ENCODE results near the gene EMC7. TPM values are rescaled to one million over a fixed set of nuclear protein-coding genes. Genes with fewer than 3 reads are reported as not detected.

The EMC7 gene
- total and polyA plus RNA-seq, 10 of the 15 experiments (the other 5 are each of a cell fraction or from before 2014, with no cell fraction given), result 16.5 to 88.9 (median 45.0) TPM

DNA sequence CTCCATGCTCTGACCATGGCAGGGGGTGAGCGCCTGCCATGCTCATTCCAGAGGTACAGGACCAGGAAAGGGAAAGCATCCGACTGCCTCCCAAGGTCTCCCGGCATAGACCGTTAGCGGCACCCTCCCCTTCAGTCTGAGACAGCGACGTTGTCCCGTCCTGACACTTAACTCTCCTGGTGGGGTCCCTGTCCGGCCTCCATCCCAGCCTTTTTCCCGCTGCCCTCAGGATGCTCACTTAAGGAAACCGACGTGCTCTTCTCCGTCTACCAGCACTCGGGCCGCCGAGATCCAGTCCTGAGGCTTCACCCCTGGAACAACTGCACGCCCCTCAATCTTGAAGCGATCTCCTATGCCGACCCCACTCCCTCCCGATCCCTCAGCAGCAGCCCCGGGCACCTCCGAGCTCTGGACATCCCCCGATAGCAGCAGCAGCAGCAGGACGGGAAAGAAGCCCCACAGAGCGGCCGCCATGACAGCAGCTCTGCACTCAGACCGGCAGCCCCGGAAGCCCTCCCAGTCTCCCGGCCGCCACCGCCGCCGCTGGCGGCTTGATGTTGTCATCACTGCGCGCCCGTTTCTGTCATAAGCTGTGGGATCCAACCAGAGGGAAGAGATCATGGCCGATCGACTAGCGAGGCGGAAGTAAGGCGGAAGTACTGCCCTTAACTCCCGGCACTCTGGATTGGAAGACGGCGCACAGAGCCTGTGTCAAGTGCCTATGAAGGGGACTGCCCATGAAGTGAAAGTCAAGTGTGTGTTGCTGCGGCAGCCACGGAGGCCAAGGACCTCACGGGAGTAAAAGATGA is at the start of gene EMC7, which contains the start of gene PGBD4 (continued):
- TF ChIP-seq ZBTB4 (CRISPR knock-in tag; IDR thresholded peaks at IDR 0.05), result no peak
- TF ChIP-seq RUNX3 (IDR thresholded peaks at IDR 0.05; ENCODE audit: low read length), result peak; percentile 74
- no peak for TF ChIP-seq BMI1 (IDR thresholded peaks at IDR 0.05; ENCODE audit: borderline replicate concordance)
- TF ChIP-seq RB1 (IDR thresholded peaks at IDR 0.05; ENCODE audit: borderline replicate concordance), result no peak
- no peak for TF ChIP-seq NFIC (IDR thresholded peaks at IDR 0.05; ENCODE audit: low read depth, low read length)
- peak; percentile 91 for TF ChIP-seq SIN3A (IDR thresholded peaks at IDR 0.05; ENCODE audit: low read depth, low read length)
- TF ChIP-seq ZBTB11 (CRISPR knock-in tag; IDR thresholded peaks at IDR 0.05), result no peak
- no peak for TF ChIP-seq ZSCAN29 (IDR thresholded peaks at IDR 0.05)
- no peak for TF ChIP-seq PAX8 (IDR thresholded peaks at IDR 0.05)
- TF ChIP-seq TAF1 (IDR thresholded peaks at IDR 0.05; ENCODE audit: borderline replicate concordance, low read depth, low read length), result peak; percentile 84
- peak in 1 of 2 experiments; percentile 22; a peak in 1 of 4 replicates for TF ChIP-seq CEBPB (IDR thresholded peaks at IDR 0.05; ENCODE audit: borderline replicate concordance in 1 of 2, low read depth in 2 of 2, low read length in 2 of 2)
- no peak for TF ChIP-seq CHD1 (IDR thresholded peaks at IDR 0.05; ENCODE audit: low read depth, low read length)
- TF ChIP-seq IKZF1 (conservative IDR thresholded peaks at IDR 0.05), result peak; percentile 97
